NCI-H524 (cell line): ENCODE data around the gene KCNMA1.
"Not testable (repeated sequence)": the region's sequence is repeated elsewhere in the genome, so short reads cannot be mapped to it uniquely, and the experiment has no call there.

Experiments used
- DNase-seq, 2 experiments: peaks; one replicate each; lab custom pipeline; 2025; lab: John Stamatoyannopoulos, UW

Gene KCNMA1

DNA sequence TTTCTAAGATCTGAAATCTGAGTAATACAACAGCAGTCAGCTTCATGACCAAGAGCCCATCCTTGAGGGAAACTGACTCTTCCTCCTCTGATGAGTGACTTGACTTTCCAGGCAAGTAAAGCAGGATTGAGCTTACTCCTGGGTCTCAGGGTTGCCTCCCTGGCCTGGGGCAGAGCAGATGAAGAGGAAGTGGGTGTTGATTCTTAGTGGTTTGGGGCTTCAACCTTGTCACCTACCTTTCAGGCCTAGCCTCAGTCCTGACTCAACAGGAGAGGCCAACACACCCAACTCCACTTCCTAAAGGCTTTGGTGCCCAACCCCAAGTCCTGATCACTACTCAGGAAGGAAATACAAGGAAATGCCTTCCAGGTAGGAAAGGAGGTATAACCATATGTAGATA is 54.1 kb downstream of the KCNMA1 start:
- no peak for DNase-seq

DNA sequence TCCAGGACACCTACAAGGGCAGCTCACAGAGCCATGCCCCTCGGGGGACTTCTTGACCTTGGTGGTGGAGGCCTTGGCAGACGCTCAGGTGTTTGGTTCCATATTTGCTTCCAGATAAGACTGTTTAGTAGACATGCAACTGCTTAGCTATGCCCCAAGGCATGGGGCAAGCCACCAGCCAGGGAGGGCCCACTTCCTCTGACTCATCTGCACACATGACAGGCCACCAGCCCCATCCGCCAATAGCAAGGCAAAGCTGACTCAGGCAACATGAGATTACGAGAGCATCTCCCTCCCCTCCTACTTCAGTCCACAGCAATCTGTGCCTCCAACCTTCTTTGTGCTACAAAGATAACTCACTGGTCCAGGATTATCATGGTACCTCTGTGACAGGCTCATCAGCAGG is 54.9 kb downstream of the KCNMA1 start:
- DNase-seq: no peak

DNA sequence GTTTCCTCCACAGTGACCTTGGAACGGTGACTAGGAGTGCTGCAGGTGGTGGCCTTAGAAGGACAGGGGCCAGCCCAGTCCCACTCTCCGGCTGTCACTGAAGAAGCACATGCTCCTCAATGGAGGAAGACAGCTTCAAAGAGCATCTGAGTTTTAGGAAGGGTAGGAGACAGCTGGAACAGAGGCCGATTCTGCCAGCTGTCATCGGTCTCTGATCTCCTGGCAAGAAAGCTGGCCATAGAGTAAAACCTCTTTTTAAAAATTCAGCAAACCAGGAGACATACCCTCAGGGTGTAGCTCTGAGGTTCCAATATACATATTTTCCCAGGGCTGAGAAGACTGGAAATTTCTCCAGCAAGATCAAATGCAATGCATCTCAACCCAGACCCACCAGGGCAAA is 55.9 kb downstream of the KCNMA1 start:
- no peak for DNase-seq

DNA sequence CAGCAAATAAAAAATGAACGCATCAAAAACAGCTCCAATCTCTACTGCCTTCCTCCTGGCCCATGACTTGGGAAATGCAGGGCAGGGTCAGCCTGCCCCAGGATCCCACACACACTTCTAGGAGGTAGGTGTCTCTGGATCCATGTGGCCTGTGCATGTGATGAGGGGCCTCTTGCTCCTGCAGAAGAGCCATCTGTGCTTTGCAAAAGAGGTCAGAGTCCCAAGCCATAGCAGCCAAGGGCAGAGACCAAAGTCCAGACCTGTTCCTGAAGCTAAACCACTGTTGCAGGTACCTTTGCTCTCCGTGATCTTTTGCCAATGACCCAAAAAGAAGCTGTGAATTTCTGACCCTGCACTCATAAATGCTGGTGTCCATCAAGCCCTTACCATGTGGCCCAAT is 57.1 kb downstream of the KCNMA1 start:
- DNase-seq: no peak

DNA sequence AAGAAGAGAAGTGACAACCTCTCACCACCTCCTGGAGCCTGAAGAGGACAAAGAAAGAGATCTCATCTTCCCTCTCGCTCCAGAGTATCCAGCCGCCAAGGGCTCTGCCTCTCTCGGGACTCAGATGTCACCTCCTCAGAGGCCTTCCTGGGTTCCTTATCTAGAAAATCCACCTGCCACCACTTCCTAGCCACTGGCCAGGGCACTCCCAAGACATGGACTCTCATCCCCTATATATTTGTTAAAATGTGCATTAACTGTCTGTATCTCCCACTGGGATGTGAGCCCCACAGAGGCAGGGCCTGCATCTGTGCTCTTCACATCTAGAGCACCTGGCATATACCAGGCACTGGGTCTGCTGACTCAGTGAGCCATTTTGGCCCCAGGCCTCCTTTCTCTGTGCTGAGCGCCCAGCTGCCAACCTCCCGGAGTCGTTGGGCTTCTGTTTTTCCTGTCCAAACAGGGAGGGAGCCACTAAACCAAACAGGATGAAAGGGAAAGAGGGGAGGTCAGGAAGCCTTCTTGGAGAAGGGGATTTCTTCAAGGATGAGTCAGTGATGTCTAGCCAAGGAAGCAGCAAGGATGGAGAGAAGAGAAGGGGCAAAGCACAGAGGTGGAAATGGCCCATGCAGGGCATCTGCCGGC is 58.9 kb downstream of the KCNMA1 start:
- DNase-seq: no peak

DNA sequence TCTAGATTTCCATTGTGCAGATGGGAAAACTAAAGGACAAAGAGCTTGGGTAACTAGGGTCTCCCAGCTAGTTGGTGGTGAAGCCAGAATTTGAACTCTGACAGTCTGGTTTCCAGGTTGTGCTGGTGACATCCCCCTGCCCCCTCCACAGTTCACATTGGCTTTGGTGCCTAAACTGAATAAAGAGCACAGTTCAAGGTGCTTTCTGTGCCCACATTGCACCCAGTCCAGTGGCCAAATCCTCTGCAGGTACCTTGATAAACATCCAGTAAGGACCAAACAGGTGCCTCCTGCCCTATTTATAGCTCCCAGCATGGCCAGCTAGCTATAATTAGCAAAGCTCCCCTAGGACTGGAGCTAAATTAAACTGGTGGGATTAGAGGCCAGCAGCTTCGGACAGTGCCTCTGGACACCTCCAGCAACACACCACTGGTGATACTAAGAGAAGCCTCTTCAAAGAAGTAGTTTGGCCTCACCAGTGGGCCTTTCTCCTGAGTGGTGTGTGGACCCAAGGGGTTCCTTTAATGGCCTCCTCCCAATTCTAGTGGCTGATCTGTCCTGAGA is 59.9 kb downstream of the KCNMA1 start:
- DNase-seq: no peak

DNA sequence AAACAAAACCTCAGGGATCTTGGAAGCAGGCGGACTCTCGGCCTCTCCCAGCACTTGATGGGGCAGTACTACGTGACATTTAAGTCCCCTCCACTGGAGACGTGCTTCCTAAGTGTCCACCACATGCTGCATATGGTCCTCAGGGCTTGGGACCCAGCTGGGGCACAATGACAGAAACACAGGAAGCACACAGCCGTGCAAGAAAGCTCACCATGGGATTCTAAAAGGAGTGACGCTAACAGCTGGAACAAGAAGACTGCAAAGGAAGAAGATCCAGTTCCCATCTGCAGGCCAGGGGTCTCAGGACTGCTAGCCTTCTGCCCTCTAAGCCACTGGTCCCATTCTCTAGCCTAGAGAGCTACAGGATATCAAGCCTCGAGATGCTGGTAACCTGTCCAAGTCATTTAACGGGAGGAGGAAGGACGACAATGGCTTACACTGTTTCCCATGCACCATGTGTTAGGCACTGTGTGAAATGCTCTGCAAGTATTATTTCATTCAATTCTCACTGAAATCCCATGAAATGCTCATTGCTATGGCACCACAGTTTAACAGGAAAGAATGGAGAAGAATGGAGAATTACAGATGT is 61.1 kb downstream of the KCNMA1 start:
- DNase-seq: no peak

DNA sequence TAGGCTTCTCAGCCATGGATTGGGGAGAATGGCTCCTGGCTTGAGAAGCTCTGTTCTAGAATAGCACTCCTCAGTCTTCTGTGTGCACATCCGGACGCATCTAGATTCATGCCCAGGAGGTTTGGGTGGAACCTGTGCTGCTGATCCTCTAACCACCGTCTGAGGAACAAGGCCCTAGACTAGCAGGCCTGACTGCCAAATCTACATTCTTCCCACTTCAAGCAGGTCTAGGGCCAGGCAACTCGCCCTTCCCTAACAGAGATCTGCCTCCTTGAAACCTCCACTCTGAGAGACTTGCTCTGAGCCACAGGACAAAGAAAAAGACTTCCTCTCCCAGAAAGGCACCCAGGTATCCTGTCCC is 61.6 kb downstream of the KCNMA1 start:
- no peak for DNase-seq

DNA sequence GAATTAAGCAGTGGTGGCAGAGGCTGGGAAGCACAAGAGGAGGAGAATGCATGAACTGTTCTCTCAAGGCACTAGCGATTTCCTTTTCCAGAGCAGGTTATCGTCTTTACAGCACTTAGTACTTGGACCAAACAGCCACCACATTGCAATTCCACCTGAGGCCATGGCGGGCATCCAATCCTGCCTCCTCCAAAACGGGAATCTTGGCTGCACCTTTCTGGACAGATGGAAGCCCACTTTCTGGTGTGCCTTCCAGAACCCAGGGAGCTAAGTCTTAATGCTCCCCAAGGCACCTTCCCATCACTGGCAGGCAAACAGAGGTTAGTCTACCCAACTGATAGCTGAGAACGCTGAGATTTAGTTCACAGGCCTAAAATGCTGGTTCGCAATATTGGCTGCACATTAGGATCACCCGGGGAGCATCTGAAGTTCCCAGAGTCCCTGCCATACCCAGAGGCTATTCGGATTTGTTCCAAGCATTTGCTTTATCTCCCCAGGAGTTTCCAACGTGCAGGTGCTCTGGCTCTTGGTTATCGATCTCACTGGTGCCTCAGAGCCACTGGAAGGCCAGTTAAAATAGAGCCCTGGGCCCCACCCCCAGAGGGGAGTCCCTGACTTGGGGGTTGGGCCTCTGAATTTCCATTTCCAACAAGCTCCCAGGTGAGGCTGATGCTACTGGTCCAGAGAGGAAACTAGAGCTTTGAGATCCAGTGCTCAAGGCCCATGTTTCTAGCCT is 62.2 kb downstream of the KCNMA1 start:
- DNase-seq: no peak

DNA sequence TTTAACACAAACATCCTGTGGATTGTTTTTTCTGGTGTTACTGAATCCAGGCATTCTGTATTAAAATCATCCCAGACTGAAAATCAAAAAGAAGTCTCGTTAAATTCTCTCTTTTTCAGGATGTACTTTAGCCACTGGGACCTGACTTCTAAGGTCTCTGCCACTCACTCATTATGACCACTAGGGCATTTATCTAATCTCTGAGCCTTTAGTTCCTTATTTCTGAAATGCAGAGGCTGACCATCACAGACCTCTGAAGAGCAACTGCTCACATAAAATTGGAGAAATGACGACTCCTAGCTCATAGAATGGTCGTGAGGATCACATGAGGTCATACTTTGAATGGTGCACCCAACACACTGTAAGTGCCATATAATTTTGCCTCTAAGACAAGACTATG is 63.2 kb downstream of the KCNMA1 start:
- DNase-seq: no peak

DNA sequence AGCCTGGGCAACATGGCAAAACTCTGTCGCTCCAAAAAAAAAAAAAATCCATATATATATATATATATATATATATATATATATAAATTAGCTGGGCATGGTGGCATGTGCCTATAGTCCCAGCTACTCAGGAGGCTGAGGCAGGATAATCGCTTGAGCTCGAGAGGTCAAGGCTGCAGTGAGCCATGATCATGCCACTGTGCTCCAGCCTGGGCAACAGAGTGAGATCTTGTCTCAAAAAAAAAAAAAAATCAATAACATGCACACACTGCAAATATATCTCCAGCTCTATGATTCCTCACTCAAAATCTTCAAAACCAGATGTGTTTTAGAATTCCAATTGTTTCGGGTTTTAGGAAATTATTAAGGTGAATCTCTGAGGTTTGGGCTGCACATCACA is 65.1 kb downstream of the KCNMA1 start:
- DNase-seq: not testable (repeated sequence)

DNA sequence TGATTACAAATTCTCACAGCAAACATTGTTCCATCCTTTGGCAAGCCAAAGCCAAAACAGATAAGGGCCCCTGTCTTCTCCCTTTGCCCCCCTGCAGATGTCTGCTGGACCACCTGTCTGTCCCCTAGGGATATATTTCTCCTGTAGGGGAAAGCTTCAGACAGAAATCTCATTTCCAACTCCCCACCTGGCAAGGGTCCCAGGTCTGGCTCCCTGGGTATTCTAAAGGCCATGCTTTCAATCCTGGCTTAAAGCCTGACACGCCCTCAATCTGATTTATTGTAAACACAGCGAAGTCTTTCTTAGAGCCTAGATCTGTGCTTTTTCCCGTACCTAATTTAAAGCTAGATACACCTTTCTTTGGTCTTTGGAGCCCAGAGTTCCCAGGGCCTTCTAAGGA is 66.1 kb downstream of the KCNMA1 start:
- DNase-seq: peak in 1 of 2 experiments; percentile 24

DNA sequence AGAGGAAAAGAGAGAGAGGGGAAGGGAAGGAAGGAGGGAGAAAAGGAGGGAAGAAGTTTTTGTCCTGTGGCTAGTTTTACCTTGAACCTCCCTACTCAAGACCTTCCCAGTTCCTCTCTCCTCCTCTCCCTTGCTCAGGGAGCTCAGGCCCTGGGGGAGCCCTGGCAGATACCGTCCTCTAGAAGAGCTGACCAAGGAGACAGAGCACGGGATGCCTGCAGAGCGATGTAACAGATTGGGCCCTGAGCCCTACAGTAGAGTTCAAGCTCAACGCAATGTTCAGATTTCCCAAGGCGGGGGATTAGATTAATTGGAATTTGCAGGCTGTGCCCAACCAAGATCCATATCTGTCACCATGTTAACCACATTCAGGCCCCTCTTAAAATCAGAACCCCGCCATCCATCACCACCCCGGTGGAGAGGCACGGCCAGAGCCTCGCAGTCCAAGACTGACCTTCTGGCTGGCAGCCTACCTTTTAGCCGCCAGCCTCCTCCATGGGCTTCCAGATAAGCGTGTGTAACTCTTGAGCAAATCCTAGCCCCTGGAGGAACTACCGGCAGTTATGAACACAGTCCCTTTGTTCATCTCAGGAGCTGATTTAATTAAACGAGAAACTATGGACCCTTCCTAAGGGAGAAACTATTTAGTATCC is 70.6 kb downstream of the KCNMA1 start:
- DNase-seq: no peak

DNA sequence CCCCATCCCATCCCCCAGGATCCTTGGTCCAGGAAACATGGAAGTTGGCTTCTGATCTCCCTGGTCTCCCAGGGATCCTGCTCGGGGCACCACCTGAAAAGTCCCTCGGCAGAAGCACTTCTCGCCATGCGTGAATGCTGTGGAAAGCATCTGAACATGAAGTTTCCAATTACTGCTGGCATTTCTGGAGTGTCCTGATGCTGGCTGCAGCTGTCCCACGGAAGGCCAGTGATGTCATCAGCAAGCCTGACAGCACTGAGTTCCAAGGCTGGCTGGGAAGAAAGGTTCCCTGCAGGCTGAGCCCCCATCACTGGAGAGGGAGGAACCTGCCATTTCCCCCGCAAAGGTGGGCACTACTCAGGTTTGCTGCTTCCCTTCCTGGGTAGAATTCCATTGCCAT is 71.4 kb downstream of the KCNMA1 start:
- DNase-seq: no peak

DNA sequence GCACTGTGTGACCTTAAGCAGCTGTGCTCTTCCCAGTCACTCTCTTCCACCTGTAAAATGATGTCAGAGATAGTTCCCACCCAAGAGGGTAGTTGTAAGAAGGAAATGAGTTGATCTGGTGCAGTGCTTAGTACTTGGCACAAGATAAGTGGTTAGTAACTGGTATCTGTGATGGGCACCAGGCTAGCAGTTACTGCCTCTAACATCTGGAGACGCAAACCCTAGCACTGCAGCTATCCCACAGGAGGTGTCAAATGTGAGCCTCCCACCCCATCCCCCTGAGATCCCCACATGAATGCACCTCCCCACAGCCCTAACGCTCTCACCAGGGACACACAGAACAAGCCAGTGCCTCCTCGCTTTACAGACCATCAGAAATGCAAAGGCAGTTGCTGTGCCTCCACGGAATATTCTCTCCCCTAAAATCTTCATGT is 72.0 kb downstream of the KCNMA1 start:
- no peak for DNase-seq

DNA sequence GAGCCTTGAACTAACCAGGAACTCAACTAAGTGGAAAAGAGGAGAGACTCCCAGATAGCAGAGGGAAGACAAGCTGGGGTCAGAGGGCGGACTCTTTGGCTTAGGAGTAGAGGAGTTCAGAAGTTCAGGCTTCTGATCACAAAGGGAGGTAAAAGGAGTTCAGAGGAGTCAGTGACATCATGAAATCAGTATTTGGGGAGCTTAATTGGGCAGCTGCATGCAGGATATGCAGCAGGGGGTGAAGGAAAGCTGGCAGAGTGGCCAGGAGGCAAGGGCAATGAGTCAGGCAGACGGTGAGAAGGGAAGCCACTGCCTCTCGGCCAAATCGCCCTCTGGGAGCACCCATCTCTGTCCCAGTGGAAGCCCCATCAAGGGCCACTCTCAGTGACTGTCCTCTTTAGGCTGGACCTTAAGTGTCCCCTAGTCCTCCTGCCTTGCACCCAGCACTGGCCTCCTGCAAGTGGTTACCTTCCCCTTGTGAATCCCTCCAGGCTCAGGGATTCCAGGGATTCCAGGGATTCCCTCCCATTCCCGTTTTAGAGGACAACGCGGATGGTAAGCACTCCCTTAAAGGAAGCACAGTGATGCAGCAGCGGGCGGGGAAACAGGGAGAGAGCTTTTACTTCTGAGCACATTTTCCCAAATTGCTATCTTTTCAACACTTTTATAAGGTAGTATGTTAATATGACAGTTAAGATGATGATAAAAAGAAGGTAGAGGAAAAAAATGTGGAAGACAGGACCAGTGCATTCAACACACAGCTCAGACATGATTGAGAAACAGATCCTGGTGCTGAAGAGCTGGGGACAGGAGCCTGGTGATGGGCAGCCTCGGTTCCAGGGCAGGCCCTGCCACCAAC is 72.6 kb downstream of the KCNMA1 start:
- DNase-seq: no peak

DNA sequence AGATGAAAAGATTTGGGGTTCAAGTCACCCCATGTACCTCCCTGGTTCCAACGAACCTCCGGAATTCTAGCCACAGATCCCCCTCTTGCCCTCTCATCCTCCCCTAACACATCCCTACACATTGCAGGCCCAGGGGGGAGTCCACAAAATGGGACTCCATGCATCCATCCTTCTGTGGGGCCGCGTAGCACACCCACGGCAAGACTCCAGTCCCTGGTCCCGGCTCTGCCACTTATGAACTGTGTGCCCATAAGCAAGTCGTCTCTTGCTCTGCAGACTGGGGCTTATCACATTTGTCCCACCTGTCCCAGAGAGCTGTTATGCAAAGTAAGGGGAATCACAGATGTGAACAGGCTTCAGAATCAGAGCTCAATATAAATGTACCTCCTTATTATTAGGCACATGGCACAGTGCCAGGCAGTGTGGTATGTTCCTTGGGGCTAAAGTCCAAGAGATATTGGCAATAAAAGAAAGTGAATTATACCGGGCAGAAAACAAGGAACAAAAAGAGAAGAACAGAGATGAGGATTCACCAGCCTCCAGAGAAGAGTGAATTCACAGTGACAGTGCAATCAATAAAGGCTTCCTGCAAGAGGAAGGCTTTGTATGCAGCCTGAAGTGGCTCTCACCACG is 73.9 kb downstream of the KCNMA1 start:
- DNase-seq: peak in 1 of 2 experiments; percentile 67

DNA sequence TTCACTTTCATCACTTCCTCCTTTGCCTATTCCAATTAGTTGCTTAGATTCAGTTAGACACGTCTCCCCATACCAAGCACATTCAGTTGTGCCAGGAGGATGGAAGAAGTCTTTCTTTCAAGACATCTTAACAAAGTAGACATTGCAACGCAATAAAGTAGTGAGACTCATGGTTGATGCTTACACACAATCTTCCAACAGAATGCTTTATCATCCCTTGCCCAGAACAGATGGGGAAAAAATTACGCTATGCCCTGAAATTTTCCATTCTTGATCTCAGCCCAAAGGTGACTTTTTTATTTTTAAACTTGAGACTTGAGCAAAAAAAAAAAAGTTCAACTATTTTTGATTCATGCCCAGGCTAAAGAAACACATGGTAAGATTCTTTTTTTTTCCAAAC is 74.9 kb downstream of the KCNMA1 start:
- DNase-seq: no peak

DNA sequence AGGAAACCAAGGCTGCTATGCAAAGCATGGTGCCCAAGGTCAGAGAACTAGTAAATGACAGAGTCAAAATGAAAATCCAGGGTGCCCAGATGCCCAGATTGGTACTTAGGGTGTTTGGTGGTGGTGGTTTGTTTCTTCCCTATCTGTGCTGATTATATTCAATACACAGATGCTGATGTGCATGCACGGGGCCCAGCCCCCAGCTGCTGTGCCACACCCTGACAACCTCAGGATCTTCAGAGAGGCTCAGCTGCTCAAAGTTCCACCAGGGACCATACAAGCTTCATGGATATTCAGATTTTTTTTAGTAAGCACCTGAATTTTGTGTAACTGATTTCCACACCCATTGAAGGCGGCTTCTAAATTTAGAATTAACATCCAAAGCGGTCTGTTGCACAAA is 75.6 kb downstream of the KCNMA1 start:
- no peak for DNase-seq

DNA sequence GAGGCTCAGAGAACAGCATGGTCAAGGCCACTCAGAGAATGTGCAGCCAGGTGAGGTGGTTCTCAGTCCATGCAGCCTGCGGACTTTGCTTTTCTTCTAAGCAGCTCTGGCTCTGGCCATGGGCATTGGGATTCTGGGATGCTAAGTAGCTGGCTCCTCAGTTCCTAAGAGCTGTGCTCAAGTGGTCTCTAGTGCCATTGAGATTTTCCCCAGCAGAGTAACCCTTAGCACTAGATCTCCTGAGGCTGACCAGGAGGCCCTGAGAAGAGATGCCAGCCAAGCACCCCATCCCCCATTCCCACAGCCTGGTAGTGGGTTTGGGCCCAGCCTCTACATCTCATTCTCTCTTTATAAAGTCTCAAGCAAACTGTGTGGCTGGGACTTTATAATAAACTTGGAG is 77.1 kb downstream of the KCNMA1 start:
- peak in 1 of 2 experiments; percentile 34 for DNase-seq

DNA sequence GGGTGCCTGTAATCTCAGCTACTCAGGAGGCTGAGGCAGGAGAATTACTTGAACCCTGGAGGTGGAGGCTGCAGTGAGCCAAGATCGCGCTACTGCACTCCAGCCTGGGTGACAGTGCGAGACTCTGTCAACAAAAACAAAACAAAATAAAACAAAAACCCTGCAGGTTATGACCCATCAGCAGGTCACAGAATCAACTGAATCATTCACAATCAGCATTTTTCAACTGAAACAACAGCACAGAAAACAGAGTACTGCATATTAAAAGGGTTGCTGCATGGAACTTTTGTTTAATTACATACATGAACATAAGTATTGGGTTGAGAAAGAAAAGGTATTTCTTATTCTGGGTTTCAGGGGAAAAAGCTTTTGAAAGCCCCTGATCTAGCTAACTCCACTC is 77.6 kb downstream of the KCNMA1 start:
- DNase-seq: no peak
